SK-N-MC (cell line): Measurements from ENCODE around the gene ACCSL.

Experiments
- DNase-seq: peaks from one replicate; pipeline ENCODE4 v3.0.0-alpha.2; 2011; ENCODE audit warnings: low read depth, low spot score
- H3K27ac ChIP-seq: fragments of 200-600 bp; sonication (generic); 2 replicates; pipeline ENCODE4 v1.5.1; 2016; ENCODE audit warnings: mixed run types
- H3K36me3 ChIP-seq: fragments of 200-600 bp; sonication (generic); 2 replicates; pipeline ENCODE4 v1.6.1; 2017; ENCODE audit warnings: antibody characterized with exemption, low read length, mixed read lengths; ENCODE audit not compliant: insufficient read depth
- H3K4me3 ChIP-seq: fragments of 200-600 bp; sonication (generic); 2 replicates; pipeline ENCODE4 v1.5.1; 2016
- H3K9ac ChIP-seq: fragments of 200-600 bp; sonication (generic); 2 replicates; pipeline ENCODE4 v1.8.0; 2017; ENCODE audit warnings: mixed run types, mixed read lengths; ENCODE audit not compliant: insufficient read length
- H3K9me3 ChIP-seq: fragments of 200-600 bp; sonication (generic); 2 replicates; pipeline ENCODE4 v1.6.1; 2017; ENCODE audit warnings: low read depth, mild to moderate bottlenecking, antibody characterized with exemption, low read length, moderate library complexity, mixed read lengths
- EZH2 ChIP-seq: fragments of 200-600 bp; sonication (generic); IDR thresholded peaks from one replicate; pipeline ENCODE4 v1.6.1; 2017; ENCODE audit warnings: antibody characterized with exemption
- FOXP2 ChIP-seq: optimal IDR thresholded peaks from 2 replicates; pipeline ENCODE3; 2011; ENCODE audit warnings: mild to moderate bottlenecking, moderate library complexity; ENCODE audit not compliant: insufficient read depth; ENCODE audit errors: extremely low read length, control extremely low read depth
- POLR2AphosphoS5 ChIP-seq: IDR thresholded peaks from 2 replicates; pipeline ENCODE4 v1.6.1; 2012; ENCODE audit warnings: mild to moderate bottlenecking, low read depth, low read length, borderline replicate concordance

Gene ACCSL

DNA sequence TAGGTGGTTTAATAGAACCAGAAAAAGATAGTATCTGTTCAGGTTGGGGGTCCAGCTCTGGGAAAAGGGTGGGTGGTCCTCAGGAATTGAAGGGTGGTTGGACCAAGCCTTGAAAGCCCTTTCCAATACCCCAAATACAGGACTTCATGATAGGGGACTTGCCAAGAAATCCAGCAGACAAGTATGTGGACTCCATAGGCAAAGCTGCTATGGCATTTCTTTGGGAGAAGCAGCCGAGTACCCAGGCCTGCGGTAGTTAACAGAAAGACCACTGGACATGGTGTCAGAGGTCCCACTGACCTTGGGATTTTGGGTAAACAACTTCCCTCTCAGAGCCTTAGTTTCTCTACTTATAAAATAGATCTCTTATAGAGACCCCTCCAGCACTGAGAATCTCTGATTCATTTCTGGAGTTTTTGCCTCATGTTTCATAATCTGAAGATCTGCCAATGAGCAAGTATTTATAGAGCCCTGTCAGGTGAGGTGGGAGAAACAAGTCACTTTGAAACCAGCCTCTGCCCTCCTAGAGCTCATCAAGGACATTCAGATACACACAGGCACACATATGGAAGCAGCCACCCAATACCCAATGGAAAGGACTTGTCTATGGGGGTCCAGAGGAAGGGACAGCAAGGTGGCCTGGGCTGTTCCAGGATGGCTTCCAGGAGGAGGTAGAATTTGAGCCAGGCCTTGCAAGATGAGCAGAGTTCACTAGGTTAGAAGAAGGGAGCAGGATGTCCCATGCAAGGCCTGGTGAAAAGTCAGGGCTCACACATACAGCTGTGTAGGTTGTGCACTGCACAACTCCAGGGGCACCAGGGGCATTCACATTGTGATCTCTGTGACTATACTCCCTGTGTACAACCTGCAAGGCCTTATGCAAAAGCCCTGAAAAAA is 31.0 kb upstream of the ACCSL start:
- no peak for DNase-seq
- Histone ChIP-seq H3K9ac (no peak overlapping the region), H3K27ac (no peak overlapping the region), H3K9me3 (no peaks in the 10 kb centered on the region; the same call in 1 of the 2 replicates), H3K36me3 (no peaks in the 10 kb centered on the region), H3K4me3 (no peak overlapping the region)
- TF ChIP-seq FOXP2 (no peak), EZH2 (no peak), POLR2AphosphoS5 (no peak)

GRCh38 chr11:44017443-44018126 is 30.2 kb upstream of the ACCSL start:
- Histone ChIP-seq H3K36me3 (no peaks in the 10 kb centered on the region), H3K9me3 (no peaks in the 10 kb centered on the region; the same call in 1 of the 2 replicates), H3K4me3 (no peak overlapping the region), H3K27ac (no peak overlapping the region), H3K9ac (no peak overlapping the region)
- no peak for TF ChIP-seq EZH2
- TF ChIP-seq POLR2AphosphoS5: no peak
- no peak for TF ChIP-seq FOXP2
- no peak for DNase-seq

DNA sequence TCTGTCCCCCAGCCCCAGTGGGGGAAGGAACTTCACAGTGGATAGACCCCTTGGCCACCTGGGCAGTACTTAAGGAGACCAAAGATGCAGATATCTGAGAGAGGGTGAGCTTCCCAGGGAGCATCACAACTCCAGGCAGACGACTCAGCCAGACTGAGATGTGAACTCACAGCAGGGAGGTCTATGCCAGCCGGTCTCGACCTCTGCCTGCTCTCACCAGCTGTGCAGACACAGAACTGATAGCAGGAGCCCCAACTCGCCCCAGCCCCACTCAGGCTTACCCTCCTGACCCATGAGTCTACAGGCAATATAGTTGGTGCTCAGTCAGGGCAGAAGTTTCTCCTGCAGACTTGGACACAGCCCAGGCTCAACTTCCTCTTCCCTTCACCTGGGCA is 29.7 kb upstream of the ACCSL start:
- no peak overlapping the region for H3K27ac ChIP-seq
- TF ChIP-seq FOXP2 (no peak), POLR2AphosphoS5 (no peak), EZH2 (no peak)
- DNase-seq: no peak
- H3K9ac ChIP-seq: no peak overlapping the region
- H3K4me3 ChIP-seq: no peak overlapping the region
- no peaks in the 10 kb centered on the region for H3K36me3 ChIP-seq
- H3K9me3 ChIP-seq: no peaks in the 10 kb centered on the region; the same call in 1 of the 2 replicates

DNA sequence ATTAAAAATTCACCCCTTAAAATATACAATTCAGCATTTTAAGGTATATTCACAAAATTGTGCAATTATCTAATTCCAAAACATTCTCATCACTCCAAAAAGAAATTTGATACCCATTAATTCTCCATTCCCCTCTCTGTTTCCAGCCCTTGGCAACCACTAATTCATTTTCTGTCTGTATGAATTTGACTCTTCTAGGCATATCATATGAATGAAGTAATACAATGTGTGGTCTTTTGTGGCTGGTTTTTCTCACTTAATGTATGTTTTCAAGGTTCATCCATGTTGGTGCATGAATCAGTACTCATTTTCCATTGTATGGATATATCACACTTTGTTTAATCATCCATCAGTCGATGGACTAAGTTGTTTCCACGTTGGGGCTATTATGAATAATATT is 29.0 kb upstream of the ACCSL start:
- Histone ChIP-seq H3K9me3 (no peaks in the 10 kb centered on the region; the same call in 1 of the 2 replicates), H3K4me3 (no peak overlapping the region), H3K9ac (no peak overlapping the region), H3K27ac (no peak overlapping the region), H3K36me3 (no peaks in the 10 kb centered on the region)
- TF ChIP-seq FOXP2: no peak
- no peak for TF ChIP-seq EZH2
- TF ChIP-seq POLR2AphosphoS5: no peak
- no peak for DNase-seq

- Histone ChIP-seq H3K9ac (no peak overlapping the region), H3K4me3 (no peak overlapping the region), H3K36me3 (no peaks in the 10 kb centered on the region), H3K9me3 (no peaks in the 10 kb centered on the region), H3K27ac (no peak overlapping the region)
- DNase-seq: no peak
- TF ChIP-seq FOXP2 (no peak), POLR2AphosphoS5 (no peak), EZH2 (no peak)
Observed at GRCh38 chr11:44024977-44025376, 22.8 kb upstream of the ACCSL start.

DNA sequence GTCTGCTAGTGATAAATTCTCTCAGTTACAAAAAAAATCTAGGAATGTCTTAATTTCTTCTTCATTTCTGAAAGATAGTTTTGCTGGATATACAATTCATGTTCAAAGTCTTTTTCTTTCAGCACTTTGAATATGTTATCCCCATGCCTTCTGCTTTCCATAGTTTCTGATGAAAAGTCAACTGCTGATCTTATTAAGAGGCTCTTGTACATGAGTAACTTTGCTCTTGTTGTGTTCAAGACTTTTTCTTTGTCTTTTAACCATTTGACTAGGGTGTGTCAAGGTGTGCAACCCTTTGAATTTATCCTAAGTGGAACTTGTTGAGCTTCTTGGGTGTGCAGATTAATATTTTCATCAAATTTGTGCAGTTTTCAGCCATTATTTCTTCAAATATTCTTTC is 22.1 kb upstream of the ACCSL start:
- no peaks in the 10 kb centered on the region for H3K36me3 ChIP-seq
- TF ChIP-seq POLR2AphosphoS5: no peak
- H3K27ac ChIP-seq: no peak overlapping the region
- no peak overlapping the region for H3K4me3 ChIP-seq
- no peak for DNase-seq
- no peak overlapping the region for H3K9ac ChIP-seq
- H3K9me3 ChIP-seq: no peaks in the 10 kb centered on the region

DNA sequence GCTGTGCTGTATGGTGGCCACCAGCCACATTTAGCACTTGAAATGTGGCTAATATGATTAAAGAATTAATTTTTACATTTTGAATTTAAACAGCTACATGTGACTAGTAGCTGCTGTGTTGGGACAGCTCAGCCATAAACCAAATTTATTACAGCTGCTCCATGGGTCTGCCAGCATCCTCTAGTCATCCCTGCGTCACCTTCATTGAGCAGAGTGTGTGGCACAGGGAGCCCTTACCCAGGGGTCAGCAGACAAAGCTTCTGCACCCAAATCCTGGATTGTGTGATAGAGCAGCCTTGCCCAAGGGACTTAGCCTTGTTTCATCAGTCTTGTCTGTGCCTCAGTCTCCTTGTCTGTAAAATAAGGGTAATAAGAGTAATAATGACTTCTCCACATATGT is 19.4 kb upstream of the ACCSL start:
- no peak for TF ChIP-seq POLR2AphosphoS5
- TF ChIP-seq FOXP2: no peak
- no peak for TF ChIP-seq EZH2
- H3K4me3 ChIP-seq: no peak overlapping the region
- H3K9ac ChIP-seq: no peak overlapping the region
- no peaks in the 10 kb centered on the region for H3K9me3 ChIP-seq
- no peaks in the 10 kb centered on the region for H3K36me3 ChIP-seq
- DNase-seq: no peak
- no peak overlapping the region for H3K27ac ChIP-seq

DNA sequence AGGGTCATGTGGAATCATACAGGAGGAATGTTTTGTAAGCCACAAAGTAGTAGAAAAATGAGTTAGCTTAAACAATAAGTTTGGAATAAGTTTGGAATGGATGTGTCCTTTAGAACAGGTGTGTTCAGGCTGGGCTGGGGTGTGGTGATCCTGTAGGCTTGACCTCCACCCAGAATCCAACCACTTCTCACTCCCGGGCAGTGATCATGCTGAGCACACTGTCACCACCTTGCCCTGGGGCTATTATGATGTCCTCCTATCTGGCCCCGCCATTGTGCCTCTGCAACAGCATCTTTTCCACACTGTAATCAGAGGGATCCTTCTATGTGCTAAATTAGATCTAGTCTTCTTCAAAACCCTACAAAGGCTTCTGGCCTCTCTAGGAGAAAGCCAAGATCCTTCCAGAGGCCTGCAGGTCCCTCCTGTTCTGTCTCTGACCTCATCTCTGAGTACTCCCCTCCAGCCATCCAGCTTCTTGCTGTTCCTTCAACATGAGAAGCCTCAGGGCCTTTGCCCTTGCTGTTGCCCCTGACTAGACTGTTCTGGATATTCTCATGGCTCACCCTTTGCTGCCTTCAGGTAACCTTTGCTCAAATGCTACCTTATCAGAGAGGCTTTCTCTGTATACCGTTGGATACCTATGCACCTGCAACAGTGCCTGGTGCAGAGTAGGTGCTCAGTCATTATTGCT is 18.8 kb upstream of the ACCSL start:
- no peak for DNase-seq
- Histone ChIP-seq H3K9ac (no peak overlapping the region), H3K27ac (no peak overlapping the region), H3K36me3 (no peaks in the 10 kb centered on the region), H3K4me3 (no peak overlapping the region), H3K9me3 (no peaks in the 10 kb centered on the region)
- TF ChIP-seq EZH2 (no peak), FOXP2 (no peak), POLR2AphosphoS5 (no peak)

- no peak overlapping the region for H3K4me3 ChIP-seq
- TF ChIP-seq FOXP2 (no peak), EZH2 (no peak), POLR2AphosphoS5 (no peak)
- no peak for DNase-seq
- no peak overlapping the region for H3K27ac ChIP-seq
- H3K36me3 ChIP-seq: no peaks in the 10 kb centered on the region
- no peaks in the 10 kb centered on the region for H3K9me3 ChIP-seq
- no peak overlapping the region for H3K9ac ChIP-seq
Observed at GRCh38 chr11:44029507-44029845, 18.3 kb upstream of the ACCSL start.
